Esophagus squamous epithelium (tissue), 5 donors: ENCODE results near the gene NMNAT2. TPM values are rescaled to one million over a fixed set of nuclear protein-coding genes. Genes with fewer than 3 reads are reported as not detected.

ENCODE experiments used
- DNase-seq: peaks from one replicate; lab custom pipeline; 2025; lab: John Stamatoyannopoulos, UW
- H3K27ac ChIP-seq, 4 donors: fragments of 200-600 bp; sonication (generic); one replicate each; pipeline ENCODE4 v1.5.1; 2016 to 2019; ENCODE audit warnings: mild to moderate bottlenecking in 1 of 4
- H3K27me3 ChIP-seq, 4 donors: fragments of 200-600 bp; sonication (generic); 1 replicate in 3 of 4; 2 replicates in 1 of 4; pipeline versions ENCODE4 v1.5.1 to v1.6.0; 2017 to 2021; ENCODE audit warnings: antibody characterized with exemption in 1 of 4
- H3K36me3 ChIP-seq, 3 donors: fragments of 200-600 bp; sonication (generic); one replicate each; pipeline ENCODE4 v1.5.1; 2016 to 2019
- H3K4me1 ChIP-seq, 3 donors: fragments of 200-600 bp; sonication (generic); one replicate each; pipeline ENCODE4 v1.5.1; 2017 to 2019
- H3K4me3 ChIP-seq, 4 donors: fragments of 200-600 bp; sonication (generic); 1 replicate in 3 of 4; 2 replicates in 1 of 4; pipeline ENCODE4 v1.5.1; 2016 to 2019; ENCODE audit warnings: mild to moderate bottlenecking in 2 of 4, moderate library complexity in 1 of 4
- H3K9me3 ChIP-seq, 3 donors: fragments of 200-600 bp; sonication (generic); one replicate each; pipeline ENCODE4 v1.5.1; 2016 to 2019
- POLR2A ChIP-seq, 4 donors: fragments of 450-650 bp; IDR thresholded peaks; one replicate each; pipeline ENCODE4 v1.6.1; 2017; ENCODE audit warnings: antibody characterized with exemption in 4 of 4, mild to moderate bottlenecking in 4 of 4, moderate library complexity in 3 of 4
- WGBS, 2 donors: methylation state at CpG; one replicate each; pipeline ENCODE4 v1.1.5; 2018; 5-methylcytosine and 5-hydroxymethylcytosine counted together
- intact Hi-C: fragments of 100-400 bp; cut with DNase I; formaldehyde crosslinking; loops from one replicate; pipeline ENCODE4 v1.15.0; 2022
- total RNA-seq, 4 donors: library from RNA; depleted of rRNA; stranded (reverse); fragments of >200 nt; gene quantifications; one replicate each; pipeline ENCODE4 v1.1.0, GENCODE V29; 2016
- TF ChIP-seq, protein P1 (sequence below), 6 experiments: fragments of 450-650 bp in 4 of 6; fragments of 200-600 bp in 2 of 6; sonication (generic) in 2 of 6; IDR thresholded peaks; one replicate each; pipeline ENCODE4 v1.5.1; 2016 to 2019; ENCODE audit warnings: antibody characterized with exemption in 6 of 6, mild to moderate bottlenecking in 4 of 6, moderate library complexity in 4 of 6
- donor health status: DM: yes; HTN: yes; CAD: no.

NMNAT2 gene
- total RNA-seq, 4 donors from 2014 or later: 0.18 to 1.1 (median 0.26) TPM; not detected in 1

- Histone ChIP-seq H3K27ac (peak overlapping the region in 2 of 4 donors; percentile 22 to 46), H3K4me1 (peaks cover 7 to 31% (median 14%) of the 10 kb centered on the region in 3 donors), H3K9me3 (no peaks in the 10 kb centered on the region), H3K27me3 (no peaks in the 10 kb centered on the region), H3K36me3 (no peaks in the 10 kb centered on the region), H3K4me3 (no peak overlapping the region)
- WGBS, 2 donors: 66% methylated on average over 4 to 5 of the region's 5 CpGs
- intact Hi-C loops: loop anchor here (10.0 kb wide), 1 partner anchor 258 kb away; no protein-coding TSS in a partner anchor
- TF ChIP-seq, protein P1, sequence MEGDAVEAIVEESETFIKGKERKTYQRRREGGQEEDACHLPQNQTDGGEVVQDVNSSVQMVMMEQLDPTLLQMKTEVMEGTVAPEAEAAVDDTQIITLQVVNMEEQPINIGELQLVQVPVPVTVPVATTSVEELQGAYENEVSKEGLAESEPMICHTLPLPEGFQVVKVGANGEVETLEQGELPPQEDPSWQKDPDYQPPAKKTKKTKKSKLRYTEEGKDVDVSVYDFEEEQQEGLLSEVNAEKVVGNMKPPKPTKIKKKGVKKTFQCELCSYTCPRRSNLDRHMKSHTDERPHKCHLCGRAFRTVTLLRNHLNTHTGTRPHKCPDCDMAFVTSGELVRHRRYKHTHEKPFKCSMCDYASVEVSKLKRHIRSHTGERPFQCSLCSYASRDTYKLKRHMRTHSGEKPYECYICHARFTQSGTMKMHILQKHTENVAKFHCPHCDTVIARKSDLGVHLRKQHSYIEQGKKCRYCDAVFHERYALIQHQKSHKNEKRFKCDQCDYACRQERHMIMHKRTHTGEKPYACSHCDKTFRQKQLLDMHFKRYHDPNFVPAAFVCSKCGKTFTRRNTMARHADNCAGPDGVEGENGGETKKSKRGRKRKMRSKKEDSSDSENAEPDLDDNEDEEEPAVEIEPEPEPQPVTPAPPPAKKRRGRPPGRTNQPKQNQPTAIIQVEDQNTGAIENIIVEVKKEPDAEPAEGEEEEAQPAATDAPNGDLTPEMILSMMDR (IDR thresholded peaks at IDR 0.05): no peak
- TF ChIP-seq POLR2A (IDR thresholded peaks at IDR 0.05): no peak
- DNase-seq: no peak
These were observed 130.9 kb downstream of the NMNAT2 start for GRCh38 chr1:183287191-183287675.

DNA sequence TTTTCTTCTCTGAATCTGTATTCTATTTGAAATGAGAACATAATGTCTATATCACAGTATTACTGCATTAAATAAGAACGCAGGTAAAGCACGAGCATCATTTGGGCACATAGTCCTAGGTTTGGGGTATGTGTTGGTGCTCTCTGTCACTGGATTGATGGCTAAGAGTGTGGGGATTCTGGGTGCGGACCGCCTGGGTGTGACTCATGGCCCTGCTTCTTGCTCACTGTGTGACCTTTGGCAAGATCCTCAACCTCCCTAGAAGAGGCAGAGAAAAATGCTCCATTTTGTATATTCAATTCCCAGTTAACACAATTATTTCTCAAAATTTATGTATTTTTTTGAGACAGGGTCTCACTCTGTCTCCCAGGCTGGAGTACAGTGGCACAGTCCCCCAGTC is 132.4 kb downstream of the NMNAT2 start:
- DNase-seq: no peak
- 53 to 69% methylated on average over 4 of the region's 4 CpGs for WGBS, 2 donors

DNA sequence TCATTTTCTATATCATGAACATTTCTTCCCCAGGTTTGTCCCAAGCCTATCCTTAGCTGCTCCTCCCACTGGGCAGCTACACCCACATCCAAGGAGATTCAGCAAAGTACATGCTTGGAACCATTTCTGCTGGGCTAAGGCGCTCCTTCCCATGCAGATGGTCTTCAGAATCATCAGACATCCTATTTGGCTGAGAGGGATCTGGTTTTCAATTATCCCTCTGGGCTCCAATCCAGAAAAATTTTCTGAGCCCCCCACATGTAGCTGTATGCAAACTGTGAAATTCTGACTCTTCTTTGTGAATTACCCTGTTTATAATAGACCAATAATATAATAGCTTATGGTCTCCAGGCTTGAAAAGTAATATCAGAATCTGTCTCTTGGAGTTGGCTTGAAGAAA is 132.9 kb downstream of the NMNAT2 start:
- WGBS, 2 donors: 93 to 100% methylated on average over 1 of the region's 1 CpG
- Histone ChIP-seq H3K27ac (no peak overlapping the region), H3K36me3 (no peaks in the 10 kb centered on the region), H3K27me3 (no peaks in the 10 kb centered on the region), H3K9me3 (no peaks in the 10 kb centered on the region), H3K4me3 (no peak overlapping the region), H3K4me1 (peaks cover 5 to 37% (median 23%) of the 10 kb centered on the region in 3 donors)
- no peak for DNase-seq
- intact Hi-C loops: loop anchor here (10.0 kb wide), 1 partner anchor 260 kb away; no protein-coding TSS in a partner anchor
- TF ChIP-seq, protein P1 (IDR thresholded peaks at IDR 0.05): no peak
- TF ChIP-seq POLR2A (IDR thresholded peaks at IDR 0.05): no peak

More for the DNA sequence above, 132.4 kb downstream of the NMNAT2 start:
- no peaks in the 10 kb centered on the region for H3K36me3 ChIP-seq
- no peak overlapping the region for H3K27ac ChIP-seq
- intact Hi-C loops: loop anchor here (10.0 kb wide), 1 partner anchor 259 kb away; no protein-coding TSS in a partner anchor
- H3K9me3 ChIP-seq: no peaks in the 10 kb centered on the region
- H3K4me1 ChIP-seq: peaks cover 5 to 35% (median 21%) of the 10 kb centered on the region in 3 donors
- no peak overlapping the region for H3K4me3 ChIP-seq
- no peak for TF ChIP-seq POLR2A (IDR thresholded peaks at IDR 0.05)
- TF ChIP-seq, protein P1 (IDR thresholded peaks at IDR 0.05): no peak
- no peaks in the 10 kb centered on the region for H3K27me3 ChIP-seq

GRCh38 chr1:183284086-183284485 is 134.1 kb downstream of the NMNAT2 start:
- intact Hi-C loops: loop anchor here (10.0 kb wide), 1 partner anchor 261 kb away; no protein-coding TSS in a partner anchor
- Histone ChIP-seq H3K36me3 (no peaks in the 10 kb centered on the region), H3K27me3 (no peaks in the 10 kb centered on the region), H3K4me3 (no peak overlapping the region), H3K9me3 (no peaks in the 10 kb centered on the region), H3K4me1 (peaks cover 11 to 49% (median 35%) of the 10 kb centered on the region in 3 donors), H3K27ac (no peak overlapping the region)
- no peak for DNase-seq
- TF ChIP-seq POLR2A (IDR thresholded peaks at IDR 0.05): no peak
- TF ChIP-seq, protein P1 (IDR thresholded peaks at IDR 0.05): no peak
- WGBS, 2 donors: 72 to 73% methylated on average over 3 to 5 of the region's 5 CpGs

DNA sequence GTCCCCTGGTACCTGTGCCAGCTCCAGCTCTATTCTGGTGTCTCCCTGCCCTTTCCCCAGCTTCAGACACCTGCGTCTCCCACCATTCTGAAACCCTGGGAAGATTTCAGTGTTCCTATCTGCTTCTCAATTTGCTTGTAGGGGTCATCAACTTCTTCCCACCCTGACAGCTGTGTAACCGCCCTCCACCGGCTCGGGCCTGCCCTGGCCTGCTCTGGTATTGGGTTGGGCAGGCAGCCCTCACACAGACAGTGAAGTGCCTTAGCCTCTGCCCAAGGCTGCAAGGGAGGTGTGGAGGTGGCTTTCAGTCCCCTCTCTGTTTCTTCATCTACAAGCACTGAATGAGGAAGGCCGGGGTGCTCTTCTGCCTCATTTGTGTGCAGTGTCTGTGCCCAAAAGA is 134.9 kb downstream of the NMNAT2 start:
- no peaks in the 10 kb centered on the region for H3K27me3 ChIP-seq
- no peak overlapping the region for H3K27ac ChIP-seq
- H3K4me3 ChIP-seq: no peak overlapping the region
- TF ChIP-seq POLR2A (IDR thresholded peaks at IDR 0.05): no peak
- TF ChIP-seq, protein P1 (IDR thresholded peaks at IDR 0.05): no peak
- H3K36me3 ChIP-seq: no peaks in the 10 kb centered on the region
- WGBS, 2 donors: 73 to 89% methylated on average over 1 to 3 of the region's 5 CpGs
- no peaks in the 10 kb centered on the region for H3K9me3 ChIP-seq
- DNase-seq: no peak
- intact Hi-C loops: loop anchor here (10.0 kb wide), 1 partner anchor 262 kb away; no protein-coding TSS in a partner anchor
- peaks cover 11 to 57% (median 42%) of the 10 kb centered on the region in 3 donors for H3K4me1 ChIP-seq
